Measurements from ENCODE around the gene NOP53. TPM values are rescaled to one million over a fixed set of nuclear protein-coding genes. Genes with fewer than 3 reads are reported as not detected.

Gene NOP53
- total and polyA plus RNA-seq, 2 of the 13 experiments (the other 11 are each of a cell fraction or from before 2014, with no cell fraction given) = 53.9 to 141 TPM

DNA sequence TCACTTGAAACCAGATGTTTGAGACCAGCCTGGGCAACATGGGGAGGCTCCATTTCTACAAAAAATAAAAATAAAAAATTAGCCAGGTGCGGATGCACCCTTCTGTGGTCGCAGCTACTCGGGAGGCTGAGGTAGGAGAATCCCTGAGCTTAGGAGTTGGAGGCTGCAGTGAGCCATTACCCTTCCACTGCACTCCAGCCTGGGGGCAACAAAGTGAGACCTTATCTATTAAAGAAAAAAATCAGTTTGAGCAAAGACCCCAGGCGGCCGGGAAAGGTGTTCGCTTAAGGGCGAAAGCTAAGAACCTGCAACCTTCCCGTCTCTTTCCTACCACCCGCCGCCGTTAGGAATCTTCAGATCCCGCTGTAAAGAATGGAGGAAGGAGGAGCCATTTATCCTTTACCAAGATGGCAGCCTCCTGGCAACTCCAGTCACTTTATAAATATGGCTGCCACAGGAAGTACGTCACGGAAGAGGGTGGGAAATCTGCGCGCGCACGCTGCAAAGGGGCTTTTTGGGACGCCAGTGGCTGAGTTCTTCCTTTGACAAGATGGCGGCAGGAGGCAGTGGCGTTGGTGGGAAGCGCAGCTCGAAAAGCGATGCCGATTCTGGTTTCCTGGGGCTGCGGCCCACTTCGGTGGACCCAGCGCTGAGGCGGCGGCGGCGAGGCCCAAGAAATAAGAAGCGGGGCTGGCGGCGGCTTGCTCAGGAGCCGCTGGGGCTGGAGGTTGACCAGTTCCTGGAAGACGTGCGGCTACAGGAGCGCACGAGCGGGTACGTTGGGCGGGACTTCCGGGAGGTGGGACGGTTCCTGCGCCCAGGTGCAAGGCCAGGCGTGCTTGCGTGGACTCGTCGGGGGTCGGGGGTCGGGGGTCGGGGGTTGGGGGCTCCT, at the start of gene NOP53 (continued):
- TF ChIP-seq ZNF781 (CRISPR knock-in tag; IDR thresholded peaks at IDR 0.05; ENCODE audit: borderline replicate concordance, not compliant biosample characterization) (peak; percentile 71), NFRKB (IDR thresholded peaks at IDR 0.05) (peak; percentile 80), ZNF34 (CRISPR knock-in tag; IDR thresholded peaks at IDR 0.05; ENCODE audit: borderline replicate concordance) (no peak), ZNF10 (CRISPR knock-in tag; IDR thresholded peaks at IDR 0.05; ENCODE audit: borderline replicate concordance, low read depth) (no peak), NFE2 (CRISPR knock-in tag; IDR thresholded peaks at IDR 0.05) (no peak), ZMAT5 (CRISPR knock-in tag; IDR thresholded peaks at IDR 0.05; ENCODE audit: borderline replicate concordance, low read depth) (no peak), ETV5 (CRISPR knock-in tag; IDR thresholded peaks at IDR 0.05; ENCODE audit: borderline replicate concordance) (peak; percentile 44; the same call in 1 of the 2 replicates), ZMYM3 (CRISPR knock-in tag; IDR thresholded peaks at IDR 0.05) (peak; percentile 56; the same call in 1 of the 2 replicates), ZSCAN9 (CRISPR knock-in tag; IDR thresholded peaks at IDR 0.05; ENCODE audit: borderline replicate concordance) (peak; percentile 78), PPARG (CRISPR knock-in tag; conservative IDR thresholded peaks at IDR 0.05) (0 out of 2 replicates have a peak, but pooled peaks have one; percentile 27), RBM22 (optimal IDR thresholded peaks at IDR 0.05; ENCODE audit: low read length) (peak; percentile 44), ZNF841 (CRISPR knock-in tag; IDR thresholded peaks at IDR 0.05; ENCODE audit: borderline replicate concordance) (no peak), SRF (IDR thresholded peaks at IDR 0.05; ENCODE audit: low read depth, low read length) (no peak), ZEB1 (IDR thresholded peaks at IDR 0.05; ENCODE audit: insufficient replicate concordance, low read depth) (no peak), ZNF616 (CRISPR knock-in tag; IDR thresholded peaks at IDR 0.05; ENCODE audit: low read depth) (0 out of 2 replicates have a peak, but pooled peaks have one; percentile 58), ZNF792 (CRISPR knock-in tag; IDR thresholded peaks at IDR 0.05) (0 out of 2 replicates have a peak, but pooled peaks have one; percentile 32), THAP11 (CRISPR knock-in tag; IDR thresholded peaks at IDR 0.05) (peak; percentile 94), NFATC3 (CRISPR knock-in tag; IDR thresholded peaks at IDR 0.05) (no peak), NAIF1 (CRISPR knock-in tag; IDR thresholded peaks at IDR 0.05; ENCODE audit: borderline replicate concordance) (peak; percentile 46; the same call in 1 of the 2 replicates), JARID2 (CRISPR knock-in tag; IDR thresholded peaks at IDR 0.05; ENCODE audit: insufficient replicate concordance) (no peak), ZNF790 (CRISPR knock-in tag; IDR thresholded peaks at IDR 0.05; ENCODE audit: borderline replicate concordance) (no peak)
- TF ChIP-seq, protein P1, sequence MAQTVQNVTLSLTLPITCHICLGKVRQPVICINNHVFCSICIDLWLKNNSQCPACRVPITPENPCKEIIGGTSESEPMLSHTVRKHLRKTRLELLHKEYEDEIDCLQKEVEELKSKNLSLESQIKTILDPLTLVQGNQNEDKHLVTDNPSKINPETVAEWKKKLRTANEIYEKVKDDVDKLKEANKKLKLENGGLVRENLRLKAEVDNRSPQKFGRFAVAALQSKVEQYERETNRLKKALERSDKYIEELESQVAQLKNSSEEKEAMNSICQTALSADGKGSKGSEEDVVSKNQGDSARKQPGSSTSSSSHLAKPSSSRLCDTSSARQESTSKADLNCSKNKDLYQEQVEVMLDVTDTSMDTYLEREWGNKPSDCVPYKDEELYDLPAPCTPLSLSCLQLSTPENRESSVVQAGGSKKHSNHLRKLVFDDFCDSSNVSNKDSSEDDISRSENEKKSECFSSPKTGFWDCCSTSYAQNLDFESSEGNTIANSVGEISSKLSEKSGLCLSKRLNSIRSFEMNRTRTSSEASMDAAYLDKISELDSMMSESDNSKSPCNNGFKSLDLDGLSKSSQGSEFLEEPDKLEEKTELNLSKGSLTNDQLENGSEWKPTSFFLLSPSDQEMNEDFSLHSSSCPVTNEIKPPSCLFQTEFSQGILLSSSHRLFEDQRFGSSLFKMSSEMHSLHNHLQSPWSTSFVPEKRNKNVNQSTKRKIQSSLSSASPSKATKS (CRISPR knock-in tag; IDR thresholded peaks at IDR 0.05) = no peak
- TF ChIP-seq, protein P2, sequence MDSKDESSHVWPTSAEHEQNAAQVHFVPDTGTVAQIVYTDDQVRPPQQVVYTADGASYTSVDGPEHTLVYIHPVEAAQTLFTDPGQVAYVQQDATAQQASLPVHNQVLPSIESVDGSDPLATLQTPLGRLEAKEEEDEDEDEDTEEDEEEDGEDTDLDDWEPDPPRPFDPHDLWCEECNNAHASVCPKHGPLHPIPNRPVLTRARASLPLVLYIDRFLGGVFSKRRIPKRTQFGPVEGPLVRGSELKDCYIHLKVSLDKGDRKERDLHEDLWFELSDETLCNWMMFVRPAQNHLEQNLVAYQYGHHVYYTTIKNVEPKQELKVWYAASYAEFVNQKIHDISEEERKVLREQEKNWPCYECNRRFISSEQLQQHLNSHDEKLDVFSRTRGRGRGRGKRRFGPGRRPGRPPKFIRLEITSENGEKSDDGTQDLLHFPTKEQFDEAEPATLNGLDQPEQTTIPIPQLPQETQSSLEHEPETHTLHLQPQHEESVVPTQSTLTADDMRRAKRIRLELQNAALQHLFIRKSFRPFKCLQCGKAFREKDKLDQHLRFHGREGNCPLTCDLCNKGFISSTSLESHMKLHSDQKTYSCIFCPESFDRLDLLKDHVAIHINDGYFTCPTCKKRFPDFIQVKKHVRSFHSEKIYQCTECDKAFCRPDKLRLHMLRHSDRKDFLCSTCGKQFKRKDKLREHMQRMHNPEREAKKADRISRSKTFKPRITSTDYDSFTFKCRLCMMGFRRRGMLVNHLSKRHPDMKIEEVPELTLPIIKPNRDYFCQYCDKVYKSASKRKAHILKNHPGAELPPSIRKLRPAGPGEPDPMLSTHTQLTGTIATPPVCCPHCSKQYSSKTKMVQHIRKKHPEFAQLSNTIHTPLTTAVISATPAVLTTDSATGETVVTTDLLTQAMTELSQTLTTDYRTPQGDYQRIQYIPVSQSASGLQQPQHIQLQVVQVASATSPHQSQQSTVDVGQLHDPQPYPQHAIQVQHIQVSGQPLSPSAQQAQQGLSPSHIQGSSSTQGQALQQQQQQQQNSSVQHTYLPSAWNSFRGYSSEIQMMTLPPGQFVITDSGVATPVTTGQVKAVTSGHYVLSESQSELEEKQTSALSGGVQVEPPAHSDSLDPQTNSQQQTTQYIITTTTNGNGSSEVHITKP (CRISPR knock-in tag; IDR thresholded peaks at IDR 0.05; ENCODE audit: low read depth) = peak; percentile 74
